Measurements from ENCODE around the gene GABRB3.

The GABRB3 gene

GRCh38 chr15:26623071-26623470 is 149.8 kb downstream of the GABRB3 start:
- no peak for DNase-seq

GRCh38 chr15:26621816-26622215 is 151.1 kb downstream of the GABRB3 start:
- no peak for DNase-seq

GRCh38 chr15:26620528-26621458 is 152.1 kb downstream of the GABRB3 start:
- DNase-seq: no peak

GRCh38 chr15:26615927-26616302 is 157.0 kb downstream of the GABRB3 start:
- DNase-seq: no peak

GRCh38 chr15:26615188-26615926 is 157.5 kb downstream of the GABRB3 start:
- DNase-seq: no peak

- no peak for DNase-seq
Observed at GRCh38 chr15:26614734-26615133, 158.1 kb downstream of the GABRB3 start.

GRCh38 chr15:26598704-26599103 is 174.2 kb downstream of the GABRB3 start:
- DNase-seq: no peak

- DNase-seq: no peak
Observed at GRCh38 chr15:26595611-26596010, 177.3 kb downstream of the GABRB3 start.

- DNase-seq: no peak
Observed at GRCh38 chr15:26590676-26591075, 182.2 kb downstream of the GABRB3 start.

- DNase-seq: no peak
Observed at GRCh38 chr15:26582840-26583239, 190.0 kb downstream of the GABRB3 start.

- no peak for DNase-seq
Observed at GRCh38 chr15:26580943-26581342, 191.9 kb downstream of the GABRB3 start.

- DNase-seq: no peak
Observed at GRCh38 chr15:26572602-26573350, 200.1 kb downstream of the GABRB3 start.

- no peak for DNase-seq
Observed at GRCh38 chr15:26571346-26571745, 201.5 kb downstream of the GABRB3 start.

GRCh38 chr15:26565542-26565941 is 207.3 kb downstream of the GABRB3 start:
- DNase-seq: no peak

- no peak for DNase-seq
Observed at GRCh38 chr15:26564361-26564760, 208.5 kb downstream of the GABRB3 start.

GRCh38 chr15:26562336-26562735 is 210.5 kb downstream of the GABRB3 start:
- no peak for DNase-seq

GRCh38 chr15:26561896-26562295 is 211.0 kb downstream of the GABRB3 start:
- DNase-seq: no peak

- no peak for DNase-seq
Observed at GRCh38 chr15:26561130-26561529, 211.7 kb downstream of the GABRB3 start.

GRCh38 chr15:26555898-26556297 is 217.0 kb downstream of the GABRB3 start:
- DNase-seq: no peak

GRCh38 chr15:26551473-26551872 is 221.4 kb downstream of the GABRB3 start:
- DNase-seq: no peak

- DNase-seq: no peak
Observed at GRCh38 chr15:26550880-26551279, 222.0 kb downstream of the GABRB3 start.

- DNase-seq: no peak
Observed at GRCh38 chr15:26537663-26538062, 235.2 kb downstream of the GABRB3 start.

- no peak for DNase-seq
Observed at GRCh38 chr15:26531489-26531888, 241.4 kb downstream of the GABRB3 start.
